Measurements from ENCODE around the gene AGAP1. TPM values are rescaled to one million over a fixed set of nuclear protein-coding genes. Genes with fewer than 3 reads are reported as not detected.

Gene AGAP1
- total and polyA plus RNA-seq, 8 donors, result 5.0 to 27.6 (median 17.4) TPM

- FAIRE-seq (no peak), DNase-seq (peak in 2 of 6 donors; percentile 44 to 84), ATAC-seq (peak; percentile 39 to 64 (median 42))
- WGBS, 2 donors, result 4 to 8% methylated on average over 33 of the region's 33 CpGs
- TF ChIP-seq, protein P1, sequence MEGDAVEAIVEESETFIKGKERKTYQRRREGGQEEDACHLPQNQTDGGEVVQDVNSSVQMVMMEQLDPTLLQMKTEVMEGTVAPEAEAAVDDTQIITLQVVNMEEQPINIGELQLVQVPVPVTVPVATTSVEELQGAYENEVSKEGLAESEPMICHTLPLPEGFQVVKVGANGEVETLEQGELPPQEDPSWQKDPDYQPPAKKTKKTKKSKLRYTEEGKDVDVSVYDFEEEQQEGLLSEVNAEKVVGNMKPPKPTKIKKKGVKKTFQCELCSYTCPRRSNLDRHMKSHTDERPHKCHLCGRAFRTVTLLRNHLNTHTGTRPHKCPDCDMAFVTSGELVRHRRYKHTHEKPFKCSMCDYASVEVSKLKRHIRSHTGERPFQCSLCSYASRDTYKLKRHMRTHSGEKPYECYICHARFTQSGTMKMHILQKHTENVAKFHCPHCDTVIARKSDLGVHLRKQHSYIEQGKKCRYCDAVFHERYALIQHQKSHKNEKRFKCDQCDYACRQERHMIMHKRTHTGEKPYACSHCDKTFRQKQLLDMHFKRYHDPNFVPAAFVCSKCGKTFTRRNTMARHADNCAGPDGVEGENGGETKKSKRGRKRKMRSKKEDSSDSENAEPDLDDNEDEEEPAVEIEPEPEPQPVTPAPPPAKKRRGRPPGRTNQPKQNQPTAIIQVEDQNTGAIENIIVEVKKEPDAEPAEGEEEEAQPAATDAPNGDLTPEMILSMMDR (IDR thresholded peaks at IDR 0.05), result no peak
- H3K4me3 ChIP-seq, result peak overlapping the region; percentile 46 to 67 (median 66)
- no peaks in the 10 kb centered on the region for H3K27me3 ChIP-seq
- intact Hi-C loops (cut with DNase I), result loop anchor here in 1 of 3 donors (10.0 kb wide), 1 partner anchor 359 kb away; no protein-coding TSS in a partner anchor
- peak overlapping the region; percentile 37 to 83 (median 80) for H3K27ac ChIP-seq
- H3K4me1 ChIP-seq, result no peaks in the 10 kb centered on the region
- H3K36me3 ChIP-seq, result no peaks in the 10 kb centered on the region
- no peaks in the 10 kb centered on the region for H3K9me3 ChIP-seq
Observed at GRCh38 chr2:235493402-235493774, 455 bp upstream of the AGAP1 start.

GRCh38 chr2:235494716-235495372, 1.0 kb downstream of the AGAP1 start:
- DNase-seq (peak; percentile 48 to 89 (median 65)), ATAC-seq (peak; percentile 19 to 39 (median 27)), FAIRE-seq (no peak)
- no peaks in the 10 kb centered on the region for H3K36me3 ChIP-seq
- no peaks in the 10 kb centered on the region for H3K4me1 ChIP-seq
- no peaks in the 10 kb centered on the region for H3K9me3 ChIP-seq
- H3K27ac ChIP-seq, result peak overlapping the region in 1 of 4 donors; percentile 36
- H3K27me3 ChIP-seq, result no peaks in the 10 kb centered on the region
- H3K4me3 ChIP-seq, result peak overlapping the region; percentile 53 to 66 (median 64)
- 0% methylated on average over 68 to 72 of the region's 72 CpGs for WGBS, 2 donors
- intact Hi-C loops (cut with DNase I), result loop anchor here in 1 of 3 donors (10.0 kb wide), 1 partner anchor 360 kb away; no protein-coding TSS in a partner anchor
- TF ChIP-seq, protein P1 (IDR thresholded peaks at IDR 0.05), result no peak

DNA sequence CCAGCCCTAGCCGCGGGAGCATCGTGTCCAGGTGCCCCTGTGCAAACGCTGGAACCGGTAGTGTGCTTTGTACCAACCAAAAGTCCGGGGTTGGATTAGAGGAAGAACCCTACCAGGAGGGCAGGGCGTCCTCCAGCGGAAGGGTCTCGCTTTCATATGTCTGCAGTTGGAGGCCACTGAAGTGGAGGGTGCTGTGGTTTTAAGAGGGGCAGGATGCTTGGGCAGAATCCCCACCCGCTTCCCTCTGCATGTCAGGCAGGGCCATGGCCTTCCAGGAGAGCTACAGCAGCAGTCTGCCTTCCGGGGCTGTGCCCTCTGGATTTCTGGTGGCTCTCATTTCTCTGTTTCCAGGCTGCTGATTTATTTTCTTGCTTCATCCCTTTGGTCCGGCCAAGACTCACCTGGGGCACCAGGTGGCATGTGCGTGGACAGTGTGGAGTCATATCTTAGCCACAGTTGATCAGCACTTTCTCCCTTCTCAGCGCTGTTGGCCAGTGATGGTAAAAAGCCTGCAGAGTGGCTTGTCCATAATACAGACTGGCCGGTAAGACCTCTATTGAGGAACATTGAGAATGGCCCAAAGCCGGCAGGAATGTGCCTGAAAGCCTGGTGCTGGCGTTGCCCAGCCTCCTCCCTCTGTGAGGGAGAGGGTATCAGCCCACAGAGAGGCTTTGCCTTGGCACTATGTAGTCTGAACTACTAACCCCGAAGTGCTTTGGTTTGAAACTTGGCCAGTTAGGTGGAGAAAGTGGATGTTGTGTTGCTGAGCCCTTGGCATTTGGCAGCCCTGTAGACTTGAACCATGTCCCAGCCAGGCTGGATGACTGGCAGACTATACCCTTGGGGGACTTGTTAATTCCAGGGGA, 1.8 kb downstream of the AGAP1 start:
- Histone ChIP-seq H3K27ac (peak overlapping the region in 1 of 4 donors; percentile 36), H3K9me3 (no peaks in the 10 kb centered on the region), H3K27me3 (no peaks in the 10 kb centered on the region), H3K4me3 (peak overlapping the region; percentile 53 to 66 (median 64)), H3K4me1 (no peaks in the 10 kb centered on the region), H3K36me3 (no peaks in the 10 kb centered on the region)
- intact Hi-C loops (cut with DNase I), result loop anchor here in 1 of 3 donors (10.0 kb wide), 1 partner anchor 361 kb away; no protein-coding TSS in a partner anchor
- TF ChIP-seq, protein P1 (IDR thresholded peaks at IDR 0.05), result no peak
- no peak for FAIRE-seq
- DNase-seq, result peak in 2 of 6 donors; percentile 17 to 26
- peak in 1 of 4 donors; percentile 1 for ATAC-seq
- WGBS, 2 donors, result 12 to 16% methylated on average over 18 of the region's 18 CpGs

DNA sequence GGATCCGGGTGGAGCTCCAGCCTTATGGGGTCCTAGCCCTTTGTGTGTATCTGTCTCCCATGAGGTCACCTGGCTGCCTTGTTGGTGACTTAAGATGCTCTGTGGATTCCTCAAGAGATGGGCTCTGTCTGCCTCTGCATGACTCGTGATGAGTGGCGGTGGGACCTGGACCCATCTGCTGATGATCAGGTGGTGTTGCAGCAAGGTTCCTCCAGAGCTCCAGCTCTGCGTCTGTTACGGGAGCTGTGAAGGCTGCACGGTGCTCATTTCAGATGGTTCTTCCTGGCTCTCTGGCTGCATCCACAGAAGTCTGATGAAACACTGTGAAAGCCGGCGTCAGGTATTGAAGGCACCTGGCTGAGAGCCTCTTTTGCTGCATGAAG, 2.4 kb downstream of the AGAP1 start:
- 79 to 82% methylated on average over 8 of the region's 8 CpGs for WGBS, 2 donors
- FAIRE-seq, result no peak
- H3K36me3 ChIP-seq, result no peaks in the 10 kb centered on the region
- peak overlapping the region in 1 of 4 donors; percentile 64 for H3K4me3 ChIP-seq
- TF ChIP-seq, protein P1 (IDR thresholded peaks at IDR 0.05), result no peak
- peaks cover 0 to 2% (median 0%) of the 10 kb centered on the region in 3 donors for H3K4me1 ChIP-seq
- intact Hi-C loops (cut with DNase I), result loop anchor here in 1 of 3 donors (10.0 kb wide), 1 partner anchor 361 kb away; no protein-coding TSS in a partner anchor
- H3K27me3 ChIP-seq, result no peaks in the 10 kb centered on the region
- H3K27ac ChIP-seq, result no peak overlapping the region
- ATAC-seq, result no peak
- peak in 1 of 6 donors; percentile 31 for DNase-seq
- H3K9me3 ChIP-seq, result no peaks in the 10 kb centered on the region
